ENCODE data around the gene SMPD4.

- TF ChIP-seq POLR2A (IDR thresholded peaks at IDR 0.05; ENCODE audit: low read depth, low read length) (no peak), CTCF (IDR thresholded peaks at IDR 0.05; ENCODE audit: extremely low read depth in 1 of 2, insufficient read depth in 1 of 2, low read depth in 1 of 2, low read length in 2 of 2) (no peak), EZH2 (IDR thresholded peaks at IDR 0.05; ENCODE audit: borderline replicate concordance, low read depth, low read length, severe bottlenecking) (no peak), GATA2 (IDR thresholded peaks at IDR 0.05; ENCODE audit: insufficient read depth, insufficient read length, low read depth, low read length) (no peak), POLR2AphosphoS5 (IDR thresholded peaks at IDR 0.05; ENCODE audit: insufficient read depth, low read depth, low read length) (no peak), MYC (IDR thresholded peaks at IDR 0.05; ENCODE audit: low read depth, low read length) (no peak), JUN (IDR thresholded peaks at IDR 0.05; ENCODE audit: borderline replicate concordance, insufficient read depth, insufficient read length, low read depth) (no peak), FOS (IDR thresholded peaks at IDR 0.05; ENCODE audit: borderline replicate concordance, insufficient read depth, low read length) (no peak), MAX (IDR thresholded peaks at IDR 0.05; ENCODE audit: insufficient read depth, insufficient read length) (no peak)
Measured at GRCh38 chr2:130158631-130159030, 22.8 kb downstream of the SMPD4 start.
